ENCODE data around the gene LASP1.

Gene LASP1

GRCh38 chr17:38893607-38894006 lies 23.7 kb downstream of the LASP1 start:
- H3K27me3 ChIP-seq (ENCODE audit: insufficient read depth, poor library complexity, severe bottlenecking), result no peaks in the 10 kb centered on the region
- H3K27ac ChIP-seq (replicated peaks), result peak overlapping the region; percentile 69
- H3K4me3 ChIP-seq (replicated peaks; ENCODE audit: insufficient read depth, low read length), result no peak overlapping the region
- TF ChIP-seq GABPA (IDR thresholded peaks at IDR 0.05; ENCODE audit: low read depth) (no peak), POLR2AphosphoS5 (IDR thresholded peaks at IDR 0.05; ENCODE audit: low read depth) (peak; percentile 40; the same call in 1 of the 2 replicates), SPI1 (IDR thresholded peaks at IDR 0.05; ENCODE audit: borderline replicate concordance, low read depth) (peak; percentile 0; the same call in 1 of the 2 replicates)
- peak; percentile 56 to 89 for DNase-seq (ENCODE audit: low read depth in 1 of 2, low spot score in 1 of 2)

GRCh38 chr17:38894276-38894675 lies 24.4 kb downstream of the LASP1 start:
- peak overlapping the region; percentile 69 for H3K27ac ChIP-seq (replicated peaks)
- TF ChIP-seq GABPA (IDR thresholded peaks at IDR 0.05; ENCODE audit: low read depth) (no peak), CTCF (IDR thresholded peaks at IDR 0.05; ENCODE audit: insufficient read depth, low read length) (no peak), SPI1 (IDR thresholded peaks at IDR 0.05; ENCODE audit: borderline replicate concordance, low read depth) (no peak), REST (IDR thresholded peaks at IDR 0.05; ENCODE audit: insufficient replicate concordance, low read depth) (no peak), POLR2AphosphoS5 (IDR thresholded peaks at IDR 0.05; ENCODE audit: low read depth) (no peak)
- DNase-seq (ENCODE audit: low read depth in 1 of 2, low spot score in 1 of 2), result peak in 1 of 2 experiments; percentile 33
- H3K27me3 ChIP-seq (ENCODE audit: insufficient read depth, poor library complexity, severe bottlenecking), result no peaks in the 10 kb centered on the region
- H3K4me3 ChIP-seq (replicated peaks; ENCODE audit: insufficient read depth, low read length), result no peak overlapping the region

GRCh38 chr17:38896346-38896954 lies 26.6 kb downstream of the LASP1 start:
- DNase-seq (ENCODE audit: low read depth in 1 of 2, low spot score in 1 of 2), result no peak
- TF ChIP-seq CTCF (IDR thresholded peaks at IDR 0.05; ENCODE audit: insufficient read depth, low read length), result no peak
- TF ChIP-seq REST (IDR thresholded peaks at IDR 0.05; ENCODE audit: insufficient replicate concordance, low read depth), result no peak
- no peak for TF ChIP-seq GABPA (IDR thresholded peaks at IDR 0.05; ENCODE audit: low read depth)
- TF ChIP-seq SPI1 (IDR thresholded peaks at IDR 0.05; ENCODE audit: borderline replicate concordance, low read depth), result no peak
- no peak for TF ChIP-seq POLR2AphosphoS5 (IDR thresholded peaks at IDR 0.05; ENCODE audit: low read depth)
- Histone ChIP-seq H3K4me3 (replicated peaks; ENCODE audit: insufficient read depth, low read length) (no peak overlapping the region), H3K27me3 (ENCODE audit: insufficient read depth, poor library complexity, severe bottlenecking) (no peaks in the 10 kb centered on the region), H3K27ac (replicated peaks) (peak overlapping the region; percentile 96)

GRCh38 chr17:38897176-38897575 lies 27.3 kb downstream of the LASP1 start:
- no peaks in the 10 kb centered on the region for H3K27me3 ChIP-seq (ENCODE audit: insufficient read depth, poor library complexity, severe bottlenecking)
- no peak overlapping the region for H3K4me3 ChIP-seq (replicated peaks; ENCODE audit: insufficient read depth, low read length)
- H3K27ac ChIP-seq (replicated peaks), result peak overlapping the region; percentile 96
- TF ChIP-seq GABPA (IDR thresholded peaks at IDR 0.05; ENCODE audit: low read depth), result no peak
- no peak for TF ChIP-seq SPI1 (IDR thresholded peaks at IDR 0.05; ENCODE audit: borderline replicate concordance, low read depth)
- TF ChIP-seq REST (IDR thresholded peaks at IDR 0.05; ENCODE audit: insufficient replicate concordance, low read depth), result no peak
- no peak for TF ChIP-seq POLR2AphosphoS5 (IDR thresholded peaks at IDR 0.05; ENCODE audit: low read depth)
- TF ChIP-seq CTCF (IDR thresholded peaks at IDR 0.05; ENCODE audit: insufficient read depth, low read length), result no peak
- DNase-seq (ENCODE audit: low read depth in 1 of 2, low spot score in 1 of 2), result no peak
